BE2C (cell line): ENCODE data around the gene SEC14L2. TPM values are rescaled to one million over a fixed set of nuclear protein-coding genes. Genes with fewer than 3 reads are reported as not detected.

Source experiments
- DNase-seq: peaks from one replicate; pipeline ENCODE4 v3.0.0-alpha.2; 2020
- H3K27me3 ChIP-seq: fragments of 250-450 bp; sonication (Bioruptor Pico); 2 replicates; pipeline ENCODE4 v1.5.1; 2020; ENCODE audit warnings: mild to moderate bottlenecking
- H3K36me3 ChIP-seq: fragments of 250-450 bp; sonication (Bioruptor Pico); 2 replicates; pipeline ENCODE4 v1.5.1; 2020; ENCODE audit warnings: mild to moderate bottlenecking
- H3K4me1 ChIP-seq: fragments of 250-450 bp; sonication (Bioruptor Pico); 2 replicates; pipeline ENCODE4 v1.5.1; 2020
- H3K4me3 ChIP-seq: 2 replicates; pipeline ENCODE4 v1.5.1; 2011; ENCODE audit warnings: low read depth, low read length
- H3K9me3 ChIP-seq: fragments of 250-450 bp; sonication (Bioruptor Pico); 2 replicates; pipeline ENCODE4 v1.5.1; 2020
- CTCF ChIP-seq: IDR thresholded peaks from 2 replicates; pipeline ENCODE4 v1.5.1; 2012; ENCODE audit warnings: mild to moderate bottlenecking, low read depth, low read length
- polyA plus RNA-seq: library from polyadenylated mRNA; unstranded; fragments of >200 nt; gene quantifications from one replicate; pipeline ENCODE4 v1.2.1, GENCODE V29; 2012; ENCODE audit warnings: low read depth, missing spikeins; ENCODE audit not compliant: insufficient read length, insufficient read depth

The SEC14L2 gene
- polyA plus RNA-seq, result 1.6 TPM

- DNase-seq, result peak; percentile 67
These were observed at the start of gene SEC14L2 for GRCh38 chr22:30396871-30397655. SEC14L2 (plus strand) TSS chr22:30397018; CDS start chr22:30397117, 99 bp downstream.

GRCh38 chr22:30347255-30347892 is 49.4 kb upstream of the SEC14L2 start:
- Histone ChIP-seq H3K36me3 (peaks cover 77% of the 10 kb centered on the region), H3K9me3 (no peaks in the 10 kb centered on the region), H3K4me1 (no peaks in the 10 kb centered on the region), H3K4me3 (no peak overlapping the region), H3K27me3 (no peaks in the 10 kb centered on the region)
- TF ChIP-seq CTCF, result no peak
- no peak for DNase-seq

More at GRCh38 chr22:30396871-30397655, at the start of gene SEC14L2:
- Histone ChIP-seq H3K27me3 (peaks cover 5% of the 10 kb centered on the region; the same call in 1 of the 2 replicates), H3K9me3 (no peaks in the 10 kb centered on the region), H3K4me3 (peak within 1 kb of the TSS; percentile 36), H3K4me1 (no peaks in the 10 kb centered on the region), H3K36me3 (no peaks in the 10 kb centered on the region)
- TF ChIP-seq CTCF, result no peak

GRCh38 chr22:30348404-30348803 is 48.4 kb upstream of the SEC14L2 start:
- Histone ChIP-seq H3K36me3 (peaks cover 76% of the 10 kb centered on the region), H3K4me1 (no peaks in the 10 kb centered on the region), H3K4me3 (no peak overlapping the region), H3K27me3 (no peaks in the 10 kb centered on the region), H3K9me3 (no peaks in the 10 kb centered on the region)
- DNase-seq, result no peak
- no peak for TF ChIP-seq CTCF

GRCh38 chr22:30348809-30349208 is 48.0 kb upstream of the SEC14L2 start:
- Histone ChIP-seq H3K4me1 (no peaks in the 10 kb centered on the region), H3K4me3 (no peak overlapping the region), H3K36me3 (peaks cover 72% of the 10 kb centered on the region), H3K9me3 (no peaks in the 10 kb centered on the region), H3K27me3 (no peaks in the 10 kb centered on the region)
- no peak for TF ChIP-seq CTCF
- DNase-seq, result no peak

GRCh38 chr22:30351226-30351625 is 45.6 kb upstream of the SEC14L2 start:
- peaks cover 48% of the 10 kb centered on the region for H3K36me3 ChIP-seq
- H3K9me3 ChIP-seq, result no peaks in the 10 kb centered on the region
- no peak for TF ChIP-seq CTCF
- H3K27me3 ChIP-seq, result no peaks in the 10 kb centered on the region
- H3K4me3 ChIP-seq, result no peak overlapping the region
- H3K4me1 ChIP-seq, result no peaks in the 10 kb centered on the region
- no peak for DNase-seq

- no peak for TF ChIP-seq CTCF
- Histone ChIP-seq H3K4me3 (no peak overlapping the region), H3K4me1 (no peaks in the 10 kb centered on the region), H3K27me3 (no peaks in the 10 kb centered on the region), H3K36me3 (peaks cover 29% of the 10 kb centered on the region), H3K9me3 (no peaks in the 10 kb centered on the region)
- DNase-seq, result no peak
These were observed 42.2 kb upstream of the SEC14L2 start for GRCh38 chr22:30354644-30355043.
